Measurements from ENCODE around the gene CNTN5.

Gene CNTN5

DNA sequence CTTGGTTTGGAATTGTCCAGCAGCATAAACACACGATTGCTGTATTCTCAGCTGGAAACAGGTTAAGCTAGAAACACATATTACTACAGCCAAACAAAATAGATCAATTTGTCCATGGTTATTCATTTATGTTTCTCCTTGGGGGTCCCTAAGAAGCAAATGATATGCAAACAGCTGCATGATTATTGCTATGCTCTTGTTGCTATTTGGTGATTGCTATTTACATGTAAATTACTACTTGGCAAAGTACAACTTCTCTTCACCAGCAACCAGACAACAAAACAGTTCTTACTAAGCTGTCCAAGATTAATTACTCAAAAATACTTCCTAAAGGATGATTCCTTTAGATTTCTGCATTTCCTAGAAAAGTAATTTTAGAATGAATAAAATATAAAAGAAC, 1098.4 kb downstream of the CNTN5 start:
- ATAC-seq: no peak
- TF ChIP-seq ZC3H10 (CRISPR knock-in tag; IDR thresholded peaks at IDR 0.05) (no peak), TOX (CRISPR knock-in tag; IDR thresholded peaks at IDR 0.05; ENCODE audit: borderline replicate concordance) (no peak), ZNF70 (CRISPR knock-in tag; IDR thresholded peaks at IDR 0.05) (no peak), ZNF565 (CRISPR knock-in tag; conservative IDR thresholded peaks at IDR 0.05; ENCODE audit: low read depth) (no peak), SNAI2 (CRISPR knock-in tag; IDR thresholded peaks at IDR 0.05) (no peak), TCF4 (CRISPR knock-in tag; IDR thresholded peaks at IDR 0.05; ENCODE audit: borderline replicate concordance) (no peak), CSDC2 (CRISPR knock-in tag; IDR thresholded peaks at IDR 0.05) (no peak), ZFP3 (CRISPR knock-in tag; IDR thresholded peaks at IDR 0.05) (no peak)
- TF ChIP-seq, protein P1, sequence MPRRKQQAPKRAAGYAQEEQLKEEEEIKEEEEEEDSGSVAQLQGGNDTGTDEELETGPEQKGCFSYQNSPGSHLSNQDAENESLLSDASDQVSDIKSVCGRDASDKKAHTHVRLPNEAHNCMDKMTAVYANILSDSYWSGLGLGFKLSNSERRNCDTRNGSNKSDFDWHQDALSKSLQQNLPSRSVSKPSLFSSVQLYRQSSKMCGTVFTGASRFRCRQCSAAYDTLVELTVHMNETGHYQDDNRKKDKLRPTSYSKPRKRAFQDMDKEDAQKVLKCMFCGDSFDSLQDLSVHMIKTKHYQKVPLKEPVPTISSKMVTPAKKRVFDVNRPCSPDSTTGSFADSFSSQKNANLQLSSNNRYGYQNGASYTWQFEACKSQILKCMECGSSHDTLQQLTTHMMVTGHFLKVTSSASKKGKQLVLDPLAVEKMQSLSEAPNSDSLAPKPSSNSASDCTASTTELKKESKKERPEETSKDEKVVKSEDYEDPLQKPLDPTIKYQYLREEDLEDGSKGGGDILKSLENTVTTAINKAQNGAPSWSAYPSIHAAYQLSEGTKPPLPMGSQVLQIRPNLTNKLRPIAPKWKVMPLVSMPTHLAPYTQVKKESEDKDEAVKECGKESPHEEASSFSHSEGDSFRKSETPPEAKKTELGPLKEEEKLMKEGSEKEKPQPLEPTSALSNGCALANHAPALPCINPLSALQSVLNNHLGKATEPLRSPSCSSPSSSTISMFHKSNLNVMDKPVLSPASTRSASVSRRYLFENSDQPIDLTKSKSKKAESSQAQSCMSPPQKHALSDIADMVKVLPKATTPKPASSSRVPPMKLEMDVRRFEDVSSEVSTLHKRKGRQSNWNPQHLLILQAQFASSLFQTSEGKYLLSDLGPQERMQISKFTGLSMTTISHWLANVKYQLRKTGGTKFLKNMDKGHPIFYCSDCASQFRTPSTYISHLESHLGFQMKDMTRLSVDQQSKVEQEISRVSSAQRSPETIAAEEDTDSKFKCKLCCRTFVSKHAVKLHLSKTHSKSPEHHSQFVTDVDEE (CRISPR knock-in tag; IDR thresholded peaks at IDR 0.05): no peak
- TF ChIP-seq, protein P2, sequence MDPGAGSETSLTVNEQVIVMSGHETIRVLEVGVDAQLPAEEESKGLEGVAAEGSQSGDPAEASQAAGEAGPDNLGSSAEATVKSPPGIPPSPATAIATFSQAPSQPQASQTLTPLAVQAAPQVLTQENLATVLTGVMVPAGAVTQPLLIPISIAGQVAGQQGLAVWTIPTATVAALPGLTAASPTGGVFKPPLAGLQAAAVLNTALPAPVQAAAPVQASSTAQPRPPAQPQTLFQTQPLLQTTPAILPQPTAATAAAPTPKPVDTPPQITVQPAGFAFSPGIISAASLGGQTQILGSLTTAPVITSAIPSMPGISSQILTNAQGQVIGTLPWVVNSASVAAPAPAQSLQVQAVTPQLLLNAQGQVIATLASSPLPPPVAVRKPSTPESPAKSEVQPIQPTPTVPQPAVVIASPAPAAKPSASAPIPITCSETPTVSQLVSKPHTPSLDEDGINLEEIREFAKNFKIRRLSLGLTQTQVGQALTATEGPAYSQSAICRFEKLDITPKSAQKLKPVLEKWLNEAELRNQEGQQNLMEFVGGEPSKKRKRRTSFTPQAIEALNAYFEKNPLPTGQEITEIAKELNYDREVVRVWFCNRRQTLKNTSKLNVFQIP (CRISPR knock-in tag; IDR thresholded peaks at IDR 0.05; ENCODE audit: borderline replicate concordance, low read depth): no peak
- TF ChIP-seq, protein P3, sequence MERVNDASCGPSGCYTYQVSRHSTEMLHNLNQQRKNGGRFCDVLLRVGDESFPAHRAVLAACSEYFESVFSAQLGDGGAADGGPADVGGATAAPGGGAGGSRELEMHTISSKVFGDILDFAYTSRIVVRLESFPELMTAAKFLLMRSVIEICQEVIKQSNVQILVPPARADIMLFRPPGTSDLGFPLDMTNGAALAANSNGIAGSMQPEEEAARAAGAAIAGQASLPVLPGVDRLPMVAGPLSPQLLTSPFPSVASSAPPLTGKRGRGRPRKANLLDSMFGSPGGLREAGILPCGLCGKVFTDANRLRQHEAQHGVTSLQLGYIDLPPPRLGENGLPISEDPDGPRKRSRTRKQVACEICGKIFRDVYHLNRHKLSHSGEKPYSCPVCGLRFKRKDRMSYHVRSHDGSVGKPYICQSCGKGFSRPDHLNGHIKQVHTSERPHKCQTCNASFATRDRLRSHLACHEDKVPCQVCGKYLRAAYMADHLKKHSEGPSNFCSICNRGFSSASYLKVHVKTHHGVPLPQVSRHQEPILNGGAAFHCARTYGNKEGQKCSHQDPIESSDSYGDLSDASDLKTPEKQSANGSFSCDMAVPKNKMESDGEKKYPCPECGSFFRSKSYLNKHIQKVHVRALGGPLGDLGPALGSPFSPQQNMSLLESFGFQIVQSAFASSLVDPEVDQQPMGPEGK (CRISPR knock-in tag; IDR thresholded peaks at IDR 0.05; ENCODE audit: borderline replicate concordance): no peak
- TF ChIP-seq, protein P4, sequence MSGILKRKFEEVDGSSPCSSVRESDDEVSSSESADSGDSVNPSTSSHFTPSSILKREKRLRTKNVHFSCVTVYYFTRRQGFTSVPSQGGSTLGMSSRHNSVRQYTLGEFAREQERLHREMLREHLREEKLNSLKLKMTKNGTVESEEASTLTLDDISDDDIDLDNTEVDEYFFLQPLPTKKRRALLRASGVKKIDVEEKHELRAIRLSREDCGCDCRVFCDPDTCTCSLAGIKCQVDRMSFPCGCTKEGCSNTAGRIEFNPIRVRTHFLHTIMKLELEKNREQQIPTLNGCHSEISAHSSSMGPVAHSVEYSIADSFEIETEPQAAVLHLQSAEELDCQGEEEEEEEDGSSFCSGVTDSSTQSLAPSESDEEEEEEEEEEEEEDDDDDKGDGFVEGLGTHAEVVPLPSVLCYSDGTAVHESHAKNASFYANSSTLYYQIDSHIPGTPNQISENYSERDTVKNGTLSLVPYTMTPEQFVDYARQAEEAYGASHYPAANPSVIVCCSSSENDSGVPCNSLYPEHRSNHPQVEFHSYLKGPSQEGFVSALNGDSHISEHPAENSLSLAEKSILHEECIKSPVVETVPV (CRISPR knock-in tag; IDR thresholded peaks at IDR 0.05): no peak

DNA sequence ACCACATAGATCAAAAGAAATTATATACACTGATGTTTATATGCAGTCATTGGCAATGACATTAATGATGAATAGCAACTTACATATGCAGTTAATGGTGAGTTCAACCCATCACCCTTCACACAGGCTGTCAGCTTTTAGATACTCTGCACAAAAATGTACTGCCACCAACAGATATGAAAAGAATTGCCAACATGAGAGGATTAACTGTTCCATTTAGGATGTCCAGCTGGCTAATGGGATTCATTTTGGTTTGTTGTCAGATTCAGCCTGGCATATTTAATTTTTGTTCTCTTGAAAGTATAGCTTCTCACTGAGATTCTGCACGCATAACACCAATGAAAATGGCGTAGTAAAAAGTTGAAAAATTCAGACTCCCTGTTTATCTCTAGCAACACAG, 1112.4 kb downstream of the CNTN5 start:
- no peak for ATAC-seq
- TF ChIP-seq OSR1 (CRISPR knock-in tag; IDR thresholded peaks at IDR 0.05): no peak
- TF ChIP-seq ZNF565 (CRISPR knock-in tag; conservative IDR thresholded peaks at IDR 0.05; ENCODE audit: low read depth): no peak
- TF ChIP-seq, protein P4 (CRISPR knock-in tag; IDR thresholded peaks at IDR 0.05): no peak
- TF ChIP-seq PPARA (CRISPR knock-in tag; IDR thresholded peaks at IDR 0.05; ENCODE audit: borderline replicate concordance): no peak
- TF ChIP-seq ZNF70 (CRISPR knock-in tag; IDR thresholded peaks at IDR 0.05): no peak
- no peak for TF ChIP-seq TCF4 (CRISPR knock-in tag; IDR thresholded peaks at IDR 0.05; ENCODE audit: borderline replicate concordance)
- TF ChIP-seq ZNF8 (CRISPR knock-in tag; IDR thresholded peaks at IDR 0.05): no peak
- TF ChIP-seq ESRRG (CRISPR knock-in tag; IDR thresholded peaks at IDR 0.05): no peak
- no peak for TF ChIP-seq SNAI2 (CRISPR knock-in tag; IDR thresholded peaks at IDR 0.05)
- no peak for TF ChIP-seq ZC3H10 (CRISPR knock-in tag; IDR thresholded peaks at IDR 0.05)

DNA sequence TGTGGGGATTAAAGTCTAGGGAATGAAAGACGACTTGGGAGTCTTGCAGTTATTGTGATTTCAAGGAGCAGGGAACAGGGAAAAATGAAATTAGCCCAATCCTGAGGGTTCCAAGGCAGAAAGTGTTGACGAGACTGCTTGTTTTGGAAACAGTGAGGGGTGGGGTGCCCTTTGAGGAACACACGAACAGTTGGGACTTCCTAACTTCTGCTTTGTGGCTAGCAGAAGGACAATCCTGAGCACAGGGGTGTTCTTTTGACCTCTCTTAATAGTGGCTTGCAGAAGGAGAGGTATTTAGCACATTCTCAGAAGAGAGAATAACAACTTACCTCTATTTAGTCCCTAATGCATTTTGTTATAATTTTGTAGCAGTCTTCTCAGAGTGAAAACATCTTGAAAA, 1120.5 kb downstream of the CNTN5 start:
- no peak for ATAC-seq
- no peak for TF ChIP-seq ESRRG (CRISPR knock-in tag; IDR thresholded peaks at IDR 0.05)
- TF ChIP-seq, protein P1 (CRISPR knock-in tag; IDR thresholded peaks at IDR 0.05): no peak
- no peak for TF ChIP-seq ZFP30 (CRISPR knock-in tag; IDR thresholded peaks at IDR 0.05)
- TF ChIP-seq, protein P5, sequence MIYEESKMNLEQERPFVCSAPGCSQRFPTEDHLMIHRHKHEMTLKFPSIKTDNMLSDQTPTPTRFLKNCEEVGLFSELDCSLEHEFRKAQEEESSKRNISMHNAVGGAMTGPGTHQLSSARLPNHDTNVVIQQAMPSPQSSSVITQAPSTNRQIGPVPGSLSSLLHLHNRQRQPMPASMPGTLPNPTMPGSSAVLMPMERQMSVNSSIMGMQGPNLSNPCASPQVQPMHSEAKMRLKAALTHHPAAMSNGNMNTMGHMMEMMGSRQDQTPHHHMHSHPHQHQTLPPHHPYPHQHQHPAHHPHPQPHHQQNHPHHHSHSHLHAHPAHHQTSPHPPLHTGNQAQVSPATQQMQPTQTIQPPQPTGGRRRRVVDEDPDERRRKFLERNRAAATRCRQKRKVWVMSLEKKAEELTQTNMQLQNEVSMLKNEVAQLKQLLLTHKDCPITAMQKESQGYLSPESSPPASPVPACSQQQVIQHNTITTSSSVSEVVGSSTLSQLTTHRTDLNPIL (CRISPR knock-in tag; IDR thresholded peaks at IDR 0.05; ENCODE audit: low read depth): no peak
- no peak for TF ChIP-seq RARB (CRISPR knock-in tag; IDR thresholded peaks at IDR 0.05)
- TF ChIP-seq, protein P4 (CRISPR knock-in tag; IDR thresholded peaks at IDR 0.05): no peak
- TF ChIP-seq GLIS3 (CRISPR knock-in tag; IDR thresholded peaks at IDR 0.05): no peak
- no peak for TF ChIP-seq OSR1 (CRISPR knock-in tag; IDR thresholded peaks at IDR 0.05)
- no peak for TF ChIP-seq ZNF8 (CRISPR knock-in tag; IDR thresholded peaks at IDR 0.05)
- no peak for TF ChIP-seq ZNF565 (CRISPR knock-in tag; conservative IDR thresholded peaks at IDR 0.05; ENCODE audit: low read depth)
- TF ChIP-seq ISL1 (CRISPR knock-in tag; IDR thresholded peaks at IDR 0.05): no peak
- TF ChIP-seq TOX (CRISPR knock-in tag; IDR thresholded peaks at IDR 0.05; ENCODE audit: borderline replicate concordance): no peak

All from SK-N-SH treated with all-trans-retinoic acid at 6 μM for 48 hours (cell line).